ENCODE measurements around the gene MAP3K12. TPM values are rescaled to one million over a fixed set of nuclear protein-coding genes. Genes with fewer than 3 reads are reported as not detected.

The MAP3K12 gene
- total and polyA plus RNA-seq, 2 experiments from 2014 or later = 6.6 to 17.9 TPM

- ATAC-seq = no peak
- peaks cover 4% of the 10 kb centered on the region for H3K27me3 Mint-ChIP-seq (ENCODE audit: insufficient read depth, low read depth, poor library complexity)
Observed at GRCh38 chr12:53518381-53518780, 19.1 kb upstream of the MAP3K12 start.

GRCh38 chr12:53516758-53517455, 17.6 kb upstream of the MAP3K12 start:
- no peaks in the 10 kb centered on the region for H3K9me2 ChIP-seq (ENCODE audit: insufficient read depth)
- no peak overlapping the region; the same call in 1 of the 2 replicates for H3K27ac Mint-ChIP-seq
- H3K79me2 ChIP-seq (replicated peaks; ENCODE audit: insufficient read depth) = no peaks in the 10 kb centered on the region
- no peak for TF ChIP-seq NANOG (IDR thresholded peaks at IDR 0.05; ENCODE audit: borderline replicate concordance)
- TF ChIP-seq ZNF114 (CRISPR knock-in tag; IDR thresholded peaks at IDR 0.05) = no peak
- TF ChIP-seq REST (IDR thresholded peaks at IDR 0.05; ENCODE audit: unreplicated experiment) = no peak
- no peak for TF ChIP-seq ZNF331 (CRISPR knock-in tag; IDR thresholded peaks at IDR 0.05; ENCODE audit: low read depth)

More at GRCh38 chr12:53518381-53518780, 19.1 kb upstream of the MAP3K12 start:
- Mint-ChIP-seq H3K4me1 (peaks cover 12% of the 10 kb centered on the region), H3K4me3 (no peak overlapping the region), H3K9me3 (no peaks in the 10 kb centered on the region), H3K36me3 (ENCODE audit: low read depth) (peaks cover 12% of the 10 kb centered on the region), H3K27ac (no peak overlapping the region)
- no peaks in the 10 kb centered on the region; the same call in 1 of the 2 replicates for H4K20me1 ChIP-seq (replicated peaks; ENCODE audit: insufficient read depth)
- no peaks in the 10 kb centered on the region for H3K9me2 ChIP-seq (ENCODE audit: insufficient read depth)
- no peak for DNase-seq (ENCODE audit: low spot score)
- H3K36me3 ChIP-seq (ENCODE audit: insufficient read depth) = no peaks in the 10 kb centered on the region
- no peaks in the 10 kb centered on the region for H3F3A ChIP-seq (replicated peaks; ENCODE audit: low read depth)
- no peak overlapping the region for H3K27ac ChIP-seq (ENCODE audit: low read depth)
- H3K27me3 ChIP-seq (ENCODE audit: insufficient read depth) = no peaks in the 10 kb centered on the region
- no peak overlapping the region for H2AFZ ChIP-seq
- no peaks in the 10 kb centered on the region for H3K79me2 ChIP-seq (replicated peaks; ENCODE audit: insufficient read depth)
- H3K4me1 ChIP-seq (ENCODE audit: insufficient read depth) = no peaks in the 10 kb centered on the region
- no peak overlapping the region for H3K4me2 ChIP-seq
- H3K4me3 ChIP-seq = no peak overlapping the region
- TF ChIP-seq REST (IDR thresholded peaks at IDR 0.05; ENCODE audit: unreplicated experiment) (no peak), CREB1 (CRISPR knock-in tag; IDR thresholded peaks at IDR 0.05; ENCODE audit: low read depth) (no peak)

More at GRCh38 chr12:53516758-53517455, 17.6 kb upstream of the MAP3K12 start:
- Histone ChIP-seq H3K4me3 (no peak overlapping the region), H3K27me3 (ENCODE audit: insufficient read depth) (no peaks in the 10 kb centered on the region), H3K27ac (ENCODE audit: low read depth) (no peak overlapping the region), H3F3A (replicated peaks; ENCODE audit: low read depth) (no peaks in the 10 kb centered on the region), H3K4me1 (ENCODE audit: insufficient read depth) (no peaks in the 10 kb centered on the region), H2AFZ (no peak overlapping the region), H3K4me2 (no peak overlapping the region), H3K36me3 (ENCODE audit: insufficient read depth) (no peaks in the 10 kb centered on the region), H4K20me1 (replicated peaks; ENCODE audit: insufficient read depth) (peaks cover 3% of the 10 kb centered on the region; the same call in 1 of the 2 replicates)
- ATAC-seq = no peak
- Mint-ChIP-seq H3K36me3 (ENCODE audit: low read depth) (peaks cover 6% of the 10 kb centered on the region), H3K9me3 (no peaks in the 10 kb centered on the region), H3K27me3 (ENCODE audit: insufficient read depth, low read depth, poor library complexity) (peaks cover 4% of the 10 kb centered on the region), H3K4me3 (no peak overlapping the region), H3K4me1 (peaks cover 12% of the 10 kb centered on the region)
- no peak for DNase-seq (ENCODE audit: low spot score)

All from GM23338 (cell line).